Mesenchymal stem cell (in vitro differentiated cells and primary cell): Measurements from ENCODE around the gene GRXCR2.

ENCODE experiments used
- DNase-seq: peaks from one replicate; pipeline ENCODE4 v3.0.0-alpha.2; 2013
- H2AFZ ChIP-seq: one replicate; pipeline ENCODE4 v1.6.1; 2013; ENCODE audit warnings: low read depth, mild to moderate bottlenecking, control low read depth, inconsistent platforms, low read length, moderate library complexity
- H2AK5ac ChIP-seq: 2 replicates; pipeline ENCODE4 v1.6.1; 2013; ENCODE audit warnings: low read length, moderate library complexity, mild to moderate bottlenecking, inconsistent platforms; ENCODE audit not compliant: severe bottlenecking
- H2BK120ac ChIP-seq: one replicate; pipeline ENCODE4 v1.6.1; 2013; ENCODE audit warnings: low read depth, mild to moderate bottlenecking, inconsistent platforms, low read length, moderate library complexity
- H2BK12ac ChIP-seq, 2 experiments: one replicate each; pipeline ENCODE4 v1.6.1; 2013; ENCODE audit warnings: inconsistent platforms in 2 of 2, low read length in 2 of 2, mild to moderate bottlenecking in 2 of 2, moderate library complexity in 2 of 2, control low read depth in 1 of 2
- H2BK15ac ChIP-seq: one replicate; pipeline ENCODE4 v1.6.1; 2013; ENCODE audit warnings: mild to moderate bottlenecking, low read depth, inconsistent platforms; ENCODE audit not compliant: poor library complexity, severe bottlenecking
- H2BK5ac ChIP-seq: 2 replicates; pipeline ENCODE4 v1.6.1; 2013; ENCODE audit warnings: low read depth, mild to moderate bottlenecking, low read length, control low read depth, inconsistent platforms; ENCODE audit not compliant: poor library complexity, severe bottlenecking
- H3K14ac ChIP-seq, 2 experiments: one replicate each; pipeline ENCODE4 v1.6.1; 2013; ENCODE audit warnings: inconsistent platforms in 2 of 2, low read length in 2 of 2, control low read depth in 1 of 2, mild to moderate bottlenecking in 1 of 2, moderate library complexity in 1 of 2
- H3K18ac ChIP-seq, 2 experiments: one replicate each; pipeline ENCODE4 v1.6.1; 2013; ENCODE audit warnings: inconsistent platforms in 2 of 2, low read length in 2 of 2, control low read depth in 1 of 2, low read depth in 1 of 2, mild to moderate bottlenecking in 1 of 2
- H3K23ac ChIP-seq, 2 experiments: one replicate each; pipeline ENCODE4 v1.6.1; 2013; ENCODE audit warnings: inconsistent platforms in 2 of 2, low read length in 2 of 2, mild to moderate bottlenecking in 2 of 2, moderate library complexity in 2 of 2, control low read depth in 1 of 2
- H3K27ac ChIP-seq: 2 replicates; pipeline ENCODE4 v1.5.1; 2013; ENCODE audit warnings: mild to moderate bottlenecking, moderate library complexity, low read length, control low read depth, inconsistent platforms; ENCODE audit not compliant: poor library complexity, severe bottlenecking
- H3K27me3 ChIP-seq, 2 experiments: 2 replicates each; pipeline versions ENCODE4 v1.6.1 to v1.7.0; 2013; ENCODE audit warnings: low read length in 2 of 2, mild to moderate bottlenecking in 2 of 2, moderate library complexity in 2 of 2, control low read depth in 1 of 2, inconsistent platforms in 1 of 2; ENCODE audit not compliant: control insufficient read depth in 1 of 2, insufficient read depth in 1 of 2
- H3K36me3 ChIP-seq, 2 experiments: 2 replicates each; pipeline versions ENCODE4 v1.6.1 to v1.7.0; 2013; ENCODE audit warnings: low read length in 2 of 2, control low read depth in 1 of 2, inconsistent platforms in 1 of 2, low read depth in 1 of 2, mild to moderate bottlenecking in 1 of 2; ENCODE audit not compliant: insufficient read depth in 2 of 2, control insufficient read depth in 1 of 2
- H3K4ac ChIP-seq, 2 experiments: one replicate each; pipeline ENCODE4 v1.6.1; 2013; ENCODE audit warnings: inconsistent platforms in 2 of 2, low read length in 2 of 2, mild to moderate bottlenecking in 2 of 2, moderate library complexity in 2 of 2, control low read depth in 1 of 2, low read depth in 1 of 2
- H3K4me1 ChIP-seq: 2 replicates; pipeline ENCODE4 v1.6.1; 2013; ENCODE audit warnings: low read depth, low read length, control low read depth; ENCODE audit not compliant: control insufficient read depth, insufficient read depth
- H3K4me2 ChIP-seq: 2 replicates; pipeline ENCODE4 v1.6.1; 2013; ENCODE audit warnings: low read length, mild to moderate bottlenecking, inconsistent platforms; ENCODE audit not compliant: poor library complexity, severe bottlenecking
- H3K4me3 ChIP-seq, 2 experiments: 2 replicates each; pipeline versions ENCODE4 v1.5.1 to v1.7.0; 2013; ENCODE audit warnings: low read length in 2 of 2, mild to moderate bottlenecking in 2 of 2, control low read depth in 1 of 2, low read depth in 1 of 2; ENCODE audit not compliant: insufficient read depth in 1 of 2
- H3K79me1 ChIP-seq: replicated peaks from 2 replicates; pipeline ENCODE4 v1.6.1; 2013; ENCODE audit warnings: mild to moderate bottlenecking, control low read depth, low read length, inconsistent platforms; ENCODE audit not compliant: poor library complexity, severe bottlenecking
- H3K9ac ChIP-seq: 2 replicates; pipeline ENCODE4 v1.7.0; 2013; ENCODE audit warnings: mild to moderate bottlenecking, low read length, moderate library complexity
- H3K9me3 ChIP-seq: 2 replicates; pipeline ENCODE4 v1.7.0; 2013; ENCODE audit warnings: mild to moderate bottlenecking, low read length; ENCODE audit not compliant: control insufficient read depth
- H4K8ac ChIP-seq: one replicate; pipeline ENCODE4 v1.6.1; 2013; ENCODE audit warnings: inconsistent platforms, mild to moderate bottlenecking, low read length, moderate library complexity
- H4K91ac ChIP-seq: one replicate; pipeline ENCODE4 v1.6.1; 2013; ENCODE audit warnings: mild to moderate bottlenecking, low read length, inconsistent platforms
- WGBS: methylation state at CpG from one replicate; pipeline ENCODE4 v1.1.7; 2013; ENCODE audit warnings: mixed read lengths; 5-methylcytosine and 5-hydroxymethylcytosine counted together

Gene GRXCR2

DNA sequence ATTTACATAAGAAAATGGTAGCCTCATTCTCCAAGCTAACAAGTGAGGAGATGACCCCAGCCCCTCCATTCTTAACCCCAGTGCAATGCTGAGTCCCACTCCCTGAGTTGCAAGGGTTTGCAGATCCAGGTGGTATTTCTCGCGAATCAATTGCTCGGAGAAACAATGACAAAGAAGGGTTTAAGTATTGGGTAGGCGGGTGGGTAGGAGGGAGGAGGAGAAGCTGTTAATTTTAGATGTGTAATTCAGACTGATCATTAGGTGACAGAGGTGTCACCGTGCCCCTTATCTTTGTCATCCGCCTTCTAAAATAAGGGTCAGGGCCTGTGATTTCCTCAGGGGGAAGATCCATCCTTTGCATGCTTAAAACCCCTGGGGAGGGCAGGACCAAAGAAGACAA is 46.6 kb upstream of the GRXCR2 start:
- H2AFZ ChIP-seq: no peak overlapping the region

DNA sequence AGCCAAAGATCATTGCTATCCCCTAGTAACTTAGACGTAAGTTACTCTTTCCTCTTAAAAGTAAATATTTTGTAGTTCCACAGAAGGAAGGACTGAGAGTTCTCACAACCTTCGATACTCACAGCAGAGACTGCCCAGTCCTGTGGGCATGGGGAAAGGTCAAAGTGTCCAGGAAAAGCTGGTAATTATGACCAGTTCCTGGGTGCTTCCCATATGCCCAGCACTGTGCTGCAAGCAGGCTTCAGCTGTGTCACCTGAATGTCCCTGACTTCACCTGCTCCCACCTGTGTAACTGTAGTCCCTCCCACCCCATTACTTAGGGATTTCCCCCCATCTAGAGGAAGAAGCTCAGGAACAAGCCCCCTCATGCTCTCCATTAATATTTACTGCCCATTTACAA is 45.6 kb upstream of the GRXCR2 start:
- H2BK120ac ChIP-seq: no peak overlapping the region
- H3K4me2 ChIP-seq: no peak overlapping the region
- H3K4me1 ChIP-seq: no peaks in the 10 kb centered on the region
- no peak overlapping the region for H2AK5ac ChIP-seq
- H3K36me3 ChIP-seq: no peaks in the 10 kb centered on the region
- no peak overlapping the region for H3K4ac ChIP-seq
- H2AFZ ChIP-seq: no peak overlapping the region
- no peak overlapping the region for H2BK12ac ChIP-seq
- H3K27me3 ChIP-seq: peaks cover 0 to 4% of the 10 kb centered on the region in 2 experiments
- no peak overlapping the region for H3K4me3 ChIP-seq
- no peak overlapping the region for H3K23ac ChIP-seq
- no peak overlapping the region for H3K9ac ChIP-seq
- H4K91ac ChIP-seq: no peak overlapping the region
- H3K14ac ChIP-seq: no peak overlapping the region
- no peak overlapping the region for H3K27ac ChIP-seq
- no peak overlapping the region for H3K18ac ChIP-seq
- H3K79me1 ChIP-seq: no peaks in the 10 kb centered on the region
- no peaks in the 10 kb centered on the region for H3K9me3 ChIP-seq
- no peak for DNase-seq
- no peak overlapping the region for H2BK15ac ChIP-seq
- H4K8ac ChIP-seq: no peak overlapping the region
- WGBS: 78% methylated on average over 1 of the region's 2 CpGs
- no peak overlapping the region for H2BK5ac ChIP-seq

More for the DNA sequence above, 46.6 kb upstream of the GRXCR2 start:
- Histone ChIP-seq H3K36me3 (no peaks in the 10 kb centered on the region), H2BK15ac (no peak overlapping the region), H4K8ac (no peak overlapping the region), H3K23ac (no peak overlapping the region), H3K4ac (no peak overlapping the region), H3K9ac (no peak overlapping the region), H3K9me3 (no peaks in the 10 kb centered on the region), H3K27me3 (peaks cover 0 to 4% of the 10 kb centered on the region in 2 experiments), H3K27ac (no peak overlapping the region), H3K4me2 (no peak overlapping the region), H2AK5ac (no peak overlapping the region), H4K91ac (no peak overlapping the region), H3K4me3 (no peak overlapping the region), H3K14ac (no peak overlapping the region), H3K18ac (no peak overlapping the region), H2BK12ac (no peak overlapping the region), H3K79me1 (no peaks in the 10 kb centered on the region), H3K4me1 (no peaks in the 10 kb centered on the region), H2BK120ac (no peak overlapping the region), H2BK5ac (no peak overlapping the region)
- WGBS: 94% methylated on average over 6 of the region's 6 CpGs
- DNase-seq: no peak

DNA sequence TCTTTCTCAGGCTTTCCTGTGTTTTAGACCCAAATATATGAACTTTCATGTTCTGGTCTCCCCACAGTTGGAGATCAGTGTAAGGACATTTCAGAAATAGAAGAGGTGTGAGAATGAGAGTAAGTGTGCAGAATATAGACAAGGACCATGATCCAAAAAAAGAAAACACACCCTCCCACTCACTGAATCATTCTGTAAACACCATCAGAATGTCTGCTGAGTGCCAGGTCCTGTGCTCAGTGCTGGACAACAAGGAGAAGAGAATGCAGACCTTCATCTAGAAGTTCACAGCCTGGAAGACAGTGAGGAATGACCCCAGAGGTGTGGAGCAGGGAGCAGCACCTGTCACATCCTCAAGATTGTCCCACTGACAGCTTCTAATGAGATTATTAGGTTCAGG is 44.5 kb upstream of the GRXCR2 start:
- Histone ChIP-seq H3K79me1 (no peaks in the 10 kb centered on the region), H2AFZ (no peak overlapping the region), H2BK15ac (no peak overlapping the region), H3K4me2 (no peak overlapping the region), H3K9ac (no peak overlapping the region), H3K4me1 (no peaks in the 10 kb centered on the region), H3K18ac (no peak overlapping the region), H2BK120ac (no peak overlapping the region), H3K36me3 (no peaks in the 10 kb centered on the region), H3K27me3 (peaks cover 0 to 4% of the 10 kb centered on the region in 2 experiments), H3K4me3 (no peak overlapping the region), H2AK5ac (no peak overlapping the region), H3K4ac (no peak overlapping the region), H2BK12ac (no peak overlapping the region), H4K91ac (no peak overlapping the region), H3K14ac (no peak overlapping the region), H3K23ac (no peak overlapping the region), H2BK5ac (no peak overlapping the region), H3K27ac (no peak overlapping the region), H3K9me3 (no peaks in the 10 kb centered on the region), H4K8ac (no peak overlapping the region)
- DNase-seq: no peak

DNA sequence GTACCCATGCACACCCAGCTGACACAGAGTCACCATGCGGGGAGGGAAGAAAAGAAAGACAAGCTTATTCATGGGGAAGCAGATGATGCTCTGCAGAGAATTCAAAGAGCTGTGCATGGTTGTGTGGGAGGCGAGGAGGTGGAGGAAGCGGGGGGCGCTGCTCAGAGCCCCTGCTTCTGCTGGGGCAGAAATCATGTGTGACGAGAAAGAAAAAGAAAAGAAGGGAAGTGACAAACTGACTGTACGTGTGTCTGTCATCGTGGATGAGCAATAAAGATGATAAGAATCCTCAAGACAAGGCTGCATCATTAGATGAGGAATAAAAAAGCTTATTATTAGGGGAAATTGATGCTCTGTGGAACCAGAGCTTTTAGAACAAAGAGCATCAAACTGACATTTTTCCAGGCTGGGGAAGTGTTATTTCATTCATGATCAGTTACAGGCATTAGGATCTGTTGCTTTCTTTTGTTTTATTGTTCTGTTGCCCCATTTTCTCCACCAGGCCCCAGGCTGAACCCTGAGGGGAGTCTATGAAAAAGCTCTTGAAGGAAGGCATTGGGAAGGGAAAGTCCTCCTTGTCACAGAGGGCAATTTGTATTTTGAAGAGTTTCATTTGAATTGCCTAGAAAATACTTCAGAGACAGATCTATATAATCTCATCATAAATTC is 43.3 kb upstream of the GRXCR2 start:
- WGBS: 87% methylated on average over 7 of the region's 7 CpGs
- Histone ChIP-seq H2BK15ac (no peak overlapping the region), H3K18ac (no peak overlapping the region), H3K4me1 (no peaks in the 10 kb centered on the region), H3K36me3 (no peaks in the 10 kb centered on the region), H3K27me3 (peaks cover 0 to 4% of the 10 kb centered on the region in 2 experiments), H4K91ac (no peak overlapping the region), H3K27ac (no peak overlapping the region), H3K14ac (no peak overlapping the region), H3K9me3 (no peaks in the 10 kb centered on the region), H3K23ac (no peak overlapping the region), H3K4me3 (no peak overlapping the region), H4K8ac (no peak overlapping the region), H2AFZ (no peak overlapping the region), H2BK120ac (no peak overlapping the region), H2AK5ac (no peak overlapping the region), H3K79me1 (no peaks in the 10 kb centered on the region), H3K4ac (no peak overlapping the region), H3K4me2 (no peak overlapping the region), H3K9ac (no peak overlapping the region), H2BK5ac (no peak overlapping the region), H2BK12ac (no peak overlapping the region)
- no peak for DNase-seq
